ENCODE data around the gene KRTAP10-10.
"Not testable (repeated sequence)": the region's sequence is repeated elsewhere in the genome, so short reads cannot be mapped to it uniquely, and the experiment has no call there.

Gene KRTAP10-10, protein sequence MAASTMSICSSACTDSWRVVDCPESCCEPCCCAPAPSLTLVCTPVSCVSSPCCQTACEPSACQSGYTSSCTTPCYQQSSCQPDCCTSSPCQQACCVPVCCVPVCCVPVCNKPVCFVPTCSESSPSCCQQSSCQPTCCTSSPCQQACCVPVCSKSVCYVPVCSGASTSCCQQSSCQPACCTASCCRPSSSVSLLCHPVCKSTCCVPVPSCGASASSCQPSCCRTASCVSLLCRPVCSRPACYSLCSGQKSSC

GRCh38 chr21:44637018-44637850 is at the start of gene KRTAP10-10:
KRTAP10-10 (plus strand) TSS chr21:44637356; CDS start chr21:44637418, 62 bp downstream.
- DNase-seq (ENCODE audit: low read depth in 2 of 2) = no peak

- DNase-seq (ENCODE audit: low read depth in 2 of 2) = no peak
Observed at GRCh38 chr21:44589094-44589493, 48.1 kb upstream of the KRTAP10-10 start.

GRCh38 chr21:44589586-44590305 is 47.4 kb upstream of the KRTAP10-10 start:
- no peak for DNase-seq (ENCODE audit: low read depth in 2 of 2)

GRCh38 chr21:44590311-44590721 is 46.8 kb upstream of the KRTAP10-10 start:
- no peak for DNase-seq (ENCODE audit: low read depth in 2 of 2)

DNA sequence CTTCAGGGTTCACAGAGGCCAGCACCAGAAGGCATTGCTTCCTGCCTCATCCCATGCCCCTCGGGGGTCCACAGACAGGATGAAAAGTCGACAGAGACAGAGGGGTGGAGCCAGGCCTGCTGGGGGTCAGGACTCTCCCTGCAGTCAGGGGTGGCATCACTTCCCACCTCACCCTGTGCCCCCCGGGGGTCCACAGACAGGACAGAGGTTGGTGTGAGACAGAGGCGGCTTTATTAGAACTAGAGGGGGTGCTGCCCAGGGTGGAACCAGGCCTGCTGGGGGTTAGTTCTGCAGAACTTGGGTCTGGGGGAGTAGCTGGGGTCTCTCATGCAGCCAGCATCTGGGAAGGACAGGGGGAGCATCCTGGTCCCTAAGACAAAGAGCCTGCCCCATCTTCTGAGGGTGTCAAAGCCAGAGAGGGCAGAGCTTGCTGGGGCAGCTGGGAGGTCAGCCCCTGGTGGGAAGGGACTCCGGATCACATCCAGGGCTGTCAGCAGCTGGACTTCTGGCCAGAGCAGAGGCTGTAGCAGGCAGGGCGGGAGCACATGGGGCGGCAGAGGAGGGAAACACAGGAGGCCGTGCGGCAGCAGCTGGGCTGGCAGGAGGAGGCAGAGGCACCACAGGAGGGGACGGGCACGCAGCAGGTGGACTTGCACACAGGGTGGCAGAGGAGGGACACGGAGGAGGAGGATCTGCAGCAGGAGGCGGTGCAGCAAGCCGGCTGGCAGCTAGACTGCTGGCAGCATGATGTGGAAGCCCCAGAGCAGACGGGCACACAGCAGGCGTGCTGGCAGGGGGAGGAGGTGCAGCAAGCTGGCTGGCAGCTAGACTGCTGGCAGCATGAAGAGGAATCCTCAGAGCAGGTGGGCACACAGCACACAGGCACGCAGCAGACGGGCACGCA is 46.0 kb upstream of the KRTAP10-10 start:
- not testable (repeated sequence) for DNase-seq (ENCODE audit: low read depth in 2 of 2)

- not testable (repeated sequence) for DNase-seq (ENCODE audit: low read depth in 2 of 2)
Observed at GRCh38 chr21:44591801-44592130, 45.4 kb upstream of the KRTAP10-10 start.

DNA sequence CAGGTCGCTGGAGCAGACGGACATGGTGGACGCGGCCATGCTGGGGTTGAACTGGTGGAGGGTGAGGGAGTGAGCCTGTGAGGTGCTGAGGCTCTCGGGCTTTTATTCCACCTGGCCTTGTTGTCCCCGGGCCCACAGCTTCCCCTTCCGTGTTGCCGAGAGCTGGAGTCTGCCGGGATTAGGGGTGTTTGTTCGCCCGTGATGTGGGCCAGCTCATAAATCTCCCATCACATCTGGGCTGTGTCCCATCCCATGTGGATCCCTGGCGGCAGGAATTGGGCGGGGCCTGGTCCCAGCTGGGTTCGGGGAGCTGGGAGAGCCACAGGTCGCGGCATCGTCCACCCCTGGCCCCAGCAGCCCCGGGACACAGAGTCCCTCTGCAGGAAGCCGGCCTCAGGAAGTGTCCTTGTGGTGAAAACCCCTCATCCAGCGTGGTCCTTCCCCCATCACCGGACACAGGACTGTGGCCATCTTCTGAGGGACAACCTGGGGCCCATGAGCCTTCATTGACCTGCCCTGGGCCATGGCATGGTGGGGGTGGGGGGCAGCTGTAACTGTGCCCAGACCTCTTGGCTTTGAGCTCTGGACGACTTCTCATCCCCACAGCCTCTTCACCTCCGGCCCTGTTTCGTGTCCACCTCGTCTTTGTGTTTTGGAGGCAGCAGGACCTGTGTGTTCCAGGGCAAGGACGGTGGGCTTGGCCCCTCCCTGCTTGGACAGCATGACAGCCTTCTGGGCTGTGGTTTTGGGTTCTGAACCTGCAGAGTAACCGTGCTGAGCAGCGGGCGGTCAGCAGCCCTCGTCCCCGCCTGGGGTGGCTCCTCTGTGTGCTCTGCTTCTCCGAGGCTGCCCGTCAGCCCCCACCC is 44.5 kb upstream of the KRTAP10-10 start, which contains the start of gene KRTAP10-6:
KRTAP10-6 (minus strand) TSS at position 60 of the 866 bp plus-strand sequence; CDS start at position 39, 21 bp downstream.
- DNase-seq (ENCODE audit: low read depth in 2 of 2) = no peak

DNA sequence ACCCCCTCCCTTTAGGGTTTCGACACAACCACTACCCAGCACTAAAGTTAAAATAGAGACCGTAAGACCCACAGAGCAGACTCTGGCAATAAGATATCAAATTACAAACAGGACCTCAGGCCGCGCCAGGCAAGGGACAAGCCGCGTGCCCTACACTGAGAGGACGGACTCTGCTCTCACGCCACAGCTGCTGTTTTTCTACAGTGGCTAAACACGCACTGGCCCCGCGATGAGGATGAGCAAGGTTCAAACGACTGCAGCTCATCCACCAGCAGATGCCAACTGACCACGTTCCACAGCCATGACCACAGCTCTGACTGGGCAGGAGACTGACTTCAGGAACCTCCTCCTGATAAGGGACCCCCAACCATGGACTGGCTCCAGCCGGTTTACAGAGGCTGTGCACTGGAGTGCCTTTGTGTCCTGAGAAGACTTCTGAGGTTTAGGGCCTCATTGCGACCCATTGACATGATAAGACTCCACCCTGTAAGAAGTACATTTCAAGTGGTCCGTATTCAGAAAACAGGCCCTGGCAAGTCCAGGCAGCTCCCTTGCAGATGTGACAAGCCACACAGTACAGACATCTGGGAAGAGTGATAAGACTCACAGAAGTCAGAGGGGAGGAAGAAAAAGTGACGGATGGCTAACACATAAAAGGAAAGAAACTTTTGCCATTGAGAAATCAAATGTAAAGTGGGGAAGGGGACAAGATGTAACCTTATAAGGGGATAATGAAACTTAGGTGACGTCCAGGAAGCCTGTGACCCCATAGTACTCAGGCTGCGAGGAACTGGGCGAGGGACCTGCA is 43.4 kb upstream of the KRTAP10-10 start:
- DNase-seq (ENCODE audit: low read depth in 2 of 2) = no peak

DNA sequence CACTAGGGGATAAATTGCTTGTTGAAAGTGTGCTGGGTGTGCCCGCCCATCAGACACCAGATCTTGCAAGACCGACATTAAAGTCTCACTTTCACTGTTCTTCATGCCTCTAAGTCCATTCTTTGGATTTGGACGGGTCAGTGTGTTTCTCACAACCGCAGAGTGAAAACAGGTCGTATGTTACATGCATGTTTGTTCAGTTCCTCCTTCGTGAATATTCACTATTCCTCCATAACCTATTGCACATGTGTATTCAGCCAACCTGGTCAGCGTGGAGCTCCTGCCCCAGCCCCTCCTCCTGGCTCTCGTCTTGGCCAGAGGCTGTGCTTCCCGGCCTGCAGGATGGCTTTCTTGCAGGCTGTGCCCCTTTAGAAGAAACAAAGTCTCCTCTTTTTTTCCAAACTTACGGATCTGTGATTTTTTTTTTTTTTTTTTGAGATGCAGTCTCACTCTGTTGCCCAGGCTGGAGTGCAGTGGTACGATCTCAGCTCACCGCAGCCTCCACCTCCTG is 42.7 kb upstream of the KRTAP10-10 start:
- DNase-seq (ENCODE audit: low read depth in 2 of 2) = no peak

- DNase-seq (ENCODE audit: low read depth in 2 of 2) = no peak
Observed at GRCh38 chr21:44595524-44595923, 41.6 kb upstream of the KRTAP10-10 start.

GRCh38 chr21:44596068-44596725 is 41.0 kb upstream of the KRTAP10-10 start:
- no peak for DNase-seq (ENCODE audit: low read depth in 2 of 2)

DNA sequence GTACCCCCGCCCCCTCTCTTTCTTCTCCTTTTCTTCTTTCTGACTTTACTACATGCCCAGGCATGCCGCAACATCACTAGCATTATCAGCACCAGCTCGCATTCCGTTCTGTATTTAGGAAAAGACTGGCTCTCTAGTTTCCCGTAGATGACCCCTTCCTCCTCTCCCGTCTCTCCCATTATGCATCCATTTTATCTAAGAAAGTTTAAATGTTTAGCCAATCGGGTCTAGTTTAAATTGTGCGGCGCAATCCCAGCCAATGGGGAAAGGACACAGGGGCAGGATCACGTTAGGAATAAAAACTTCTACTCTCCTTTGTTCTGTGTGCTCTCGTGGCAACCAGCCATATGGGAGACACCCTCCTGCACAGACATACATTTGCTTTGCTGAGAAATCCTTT is 39.1 kb upstream of the KRTAP10-10 start:
- DNase-seq (ENCODE audit: low read depth in 2 of 2) = no peak

DNA sequence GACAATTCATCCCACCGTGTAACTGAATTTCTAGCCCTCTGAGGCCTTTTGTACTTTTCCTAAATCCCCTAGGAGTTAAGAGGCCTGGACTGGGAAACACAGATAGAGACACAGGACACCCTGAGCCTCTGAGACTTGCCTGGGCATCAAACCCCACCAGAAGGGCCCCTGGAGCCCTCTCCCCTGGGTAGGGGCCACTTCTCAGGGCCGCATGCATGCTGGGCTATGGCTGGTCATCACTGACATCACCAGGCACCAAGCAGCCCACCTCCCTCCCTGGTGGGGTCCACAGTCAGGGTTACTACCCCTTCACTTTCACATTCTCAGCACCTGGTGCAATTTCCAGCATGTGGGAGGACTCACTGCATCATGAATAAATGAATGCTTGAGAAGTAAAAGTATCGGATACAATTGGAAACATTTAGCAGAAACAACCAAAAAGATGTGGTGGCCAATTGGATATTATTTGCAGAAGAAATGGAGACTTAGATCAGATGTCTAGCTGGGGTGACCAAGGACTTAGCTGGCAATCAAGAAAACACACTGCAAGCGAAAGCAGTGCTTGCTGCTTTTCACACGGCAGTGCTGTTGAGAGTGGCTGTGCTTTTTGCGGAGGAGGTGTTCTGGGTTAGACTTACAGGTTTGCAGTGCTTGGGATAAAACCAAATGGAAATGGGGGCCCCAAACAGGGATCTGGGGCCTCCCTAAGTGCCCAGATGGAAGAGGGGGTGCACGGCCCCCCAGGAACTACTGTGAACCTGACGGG is 37.7 kb upstream of the KRTAP10-10 start:
- DNase-seq (ENCODE audit: low read depth in 2 of 2) = no peak

DNA sequence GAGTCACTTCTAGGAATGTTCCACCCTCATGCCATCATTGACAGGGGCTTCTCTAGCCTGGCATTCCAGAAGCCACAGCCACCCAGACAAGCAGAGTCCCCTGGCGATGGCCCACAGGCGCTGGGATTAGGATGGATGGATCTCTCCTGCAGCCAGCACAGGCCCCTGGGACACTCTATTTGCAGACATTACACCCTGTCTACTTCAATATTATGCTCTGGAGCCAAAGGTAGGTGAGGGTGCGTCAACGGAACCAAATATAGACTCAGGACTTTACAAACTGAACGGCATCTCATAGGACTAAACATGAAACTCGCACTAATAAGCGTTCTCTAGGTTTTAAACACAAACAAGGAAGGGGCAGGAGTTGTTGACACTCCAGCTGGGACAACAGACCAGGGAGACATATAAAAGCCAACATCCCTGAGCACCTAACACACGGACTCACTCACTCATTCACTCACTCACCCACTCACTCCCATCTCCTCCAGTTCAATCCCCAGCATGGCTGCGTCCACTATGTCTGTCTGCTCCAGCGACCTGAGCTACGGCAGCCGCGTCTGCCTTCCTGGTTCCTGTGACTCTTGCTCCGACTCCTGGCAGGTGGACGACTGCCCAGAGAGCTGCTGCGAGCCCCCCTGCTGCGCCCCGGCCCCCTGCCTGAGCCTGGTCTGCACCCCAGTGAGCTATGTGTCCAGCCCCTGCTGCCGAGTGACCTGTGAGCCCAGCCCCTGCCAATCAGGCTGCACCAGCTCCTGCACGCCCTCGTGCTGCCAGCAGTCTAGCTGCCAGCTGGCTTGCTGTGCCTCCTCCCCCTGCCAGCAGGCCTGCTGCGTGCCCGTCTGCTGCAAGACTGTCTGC is 36.8 kb upstream of the KRTAP10-10 start, which contains the start of gene KRTAP10-7:
KRTAP10-7 (plus strand) TSS at position 480 of the 861 bp plus-strand sequence; CDS start at position 505, 25 bp downstream.
- DNase-seq (ENCODE audit: low read depth in 2 of 2) = not testable (repeated sequence)

DNA sequence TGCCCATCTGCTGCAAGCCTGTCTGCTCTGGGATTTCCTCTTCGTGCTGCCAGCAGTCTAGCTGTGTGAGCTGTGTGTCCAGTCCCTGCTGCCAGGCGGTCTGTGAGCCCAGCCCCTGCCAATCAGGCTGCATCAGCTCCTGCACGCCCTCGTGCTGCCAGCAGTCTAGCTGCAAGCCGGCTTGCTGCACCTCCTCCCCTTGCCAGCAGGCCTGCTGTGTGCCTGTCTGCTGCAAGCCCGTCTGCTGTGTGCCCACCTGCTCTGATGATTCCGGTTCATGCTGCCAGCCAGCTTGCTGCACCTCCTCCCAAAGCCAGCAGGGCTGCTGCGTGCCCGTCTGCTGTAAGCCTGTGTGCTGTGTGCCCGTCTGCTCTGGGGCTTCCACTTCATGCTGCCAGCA is 36.1 kb upstream of the KRTAP10-10 start:
- not testable (repeated sequence) for DNase-seq (ENCODE audit: low read depth in 2 of 2)

DNA sequence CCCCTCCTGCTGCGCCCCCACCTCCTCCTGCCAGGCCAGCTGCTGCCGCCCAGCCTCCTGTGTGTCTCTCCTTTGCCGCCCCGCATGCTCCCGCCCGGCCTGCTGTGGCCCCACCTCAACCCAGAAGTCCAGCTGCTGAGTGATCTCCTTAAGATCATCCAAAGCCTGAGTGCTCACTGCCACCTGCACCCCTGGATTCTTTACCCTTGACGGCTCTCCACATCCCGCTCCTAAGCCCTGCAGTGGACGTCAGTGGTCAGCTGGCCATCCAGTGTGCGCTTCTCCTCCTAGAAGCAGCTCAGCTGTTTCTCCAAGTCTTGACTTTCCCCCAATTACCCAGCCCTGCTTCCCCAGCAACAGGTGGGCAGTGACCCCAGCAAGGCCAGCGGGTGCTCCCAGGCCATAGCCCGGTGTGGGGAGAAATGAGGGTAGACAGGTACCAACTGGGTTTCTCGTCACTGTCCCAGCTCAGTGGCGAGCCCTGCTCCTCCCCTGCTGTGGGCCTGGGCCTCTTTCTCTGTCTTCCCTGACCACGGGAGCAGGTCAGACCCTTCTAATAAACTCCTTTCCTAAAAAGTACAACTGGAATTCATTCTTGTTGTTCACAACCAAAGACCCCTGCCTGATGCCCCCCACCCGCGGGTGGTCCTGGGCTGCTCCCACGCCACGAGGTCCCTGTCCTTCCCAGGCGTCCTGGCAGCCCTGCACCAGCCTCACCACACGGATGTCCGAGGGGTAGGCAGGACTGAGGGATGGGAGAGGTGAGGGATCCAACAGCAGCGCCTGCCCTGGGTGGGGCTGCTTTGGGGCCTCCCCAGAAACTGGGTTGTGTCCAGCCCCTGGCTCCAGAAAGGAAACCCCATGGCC is 35.3 kb upstream of the KRTAP10-10 start:
- no peak for DNase-seq (ENCODE audit: low read depth in 2 of 2)

Data from activated CD8-positive, alpha-beta memory T cell treated with anti-CD3 and anti-CD28 coated beads for 4 hours (primary cell).